ENCODE data around the gene HUWE1.

HUWE1 gene

GRCh38 chrX:53584891-53585290, 101.6 kb downstream of the HUWE1 start:
- Histone ChIP-seq H3K36me3 (replicated peaks) (peaks cover 53% of the 10 kb centered on the region), H3K27me3 (replicated peaks) (no peaks in the 10 kb centered on the region), H3K27ac (no peak overlapping the region), H3K4me3 (ENCODE audit: low read depth, low read length) (no peak overlapping the region)
- DNase-seq, result no peak
- in situ Hi-C loops (cut with HindIII; ENCODE audit: low pct_ligation_motif_present, low sequenced_read_pairs), result no loop called here
- TF ChIP-seq CTCF (IDR thresholded peaks at IDR 0.05; ENCODE audit: low read depth, low read length, missing control alignments), result no peak

- in situ Hi-C loops (cut with HindIII; ENCODE audit: low pct_ligation_motif_present, low sequenced_read_pairs), result no loop called here
- no peak for TF ChIP-seq CTCF (IDR thresholded peaks at IDR 0.05; ENCODE audit: low read depth, low read length, missing control alignments)
- Histone ChIP-seq H3K27me3 (replicated peaks) (no peaks in the 10 kb centered on the region), H3K27ac (no peak overlapping the region), H3K36me3 (replicated peaks) (peaks cover 46% of the 10 kb centered on the region), H3K4me3 (ENCODE audit: low read depth, low read length) (no peak overlapping the region)
- no peak for DNase-seq
Observed at GRCh38 chrX:53583571-53583970, 102.9 kb downstream of the HUWE1 start.

- Histone ChIP-seq H3K27ac (no peak overlapping the region), H3K27me3 (replicated peaks) (no peaks in the 10 kb centered on the region), H3K36me3 (replicated peaks) (peaks cover 36% of the 10 kb centered on the region), H3K4me3 (ENCODE audit: low read depth, low read length) (no peak overlapping the region)
- DNase-seq, result no peak
- in situ Hi-C loops (cut with HindIII; ENCODE audit: low pct_ligation_motif_present, low sequenced_read_pairs), result no loop called here
- no peak for TF ChIP-seq CTCF (IDR thresholded peaks at IDR 0.05; ENCODE audit: low read depth, low read length, missing control alignments)
Observed at GRCh38 chrX:53580742-53581504, 105.6 kb downstream of the HUWE1 start.

- in situ Hi-C loops (cut with HindIII; ENCODE audit: low pct_ligation_motif_present, low sequenced_read_pairs), result no loop called here
- peaks cover 46% of the 10 kb centered on the region for H3K36me3 ChIP-seq (replicated peaks)
- DNase-seq, result no peak
- no peak overlapping the region for H3K4me3 ChIP-seq (ENCODE audit: low read depth, low read length)
- no peak for TF ChIP-seq CTCF (IDR thresholded peaks at IDR 0.05; ENCODE audit: low read depth, low read length, missing control alignments)
- H3K27ac ChIP-seq, result no peak overlapping the region
- H3K27me3 ChIP-seq (replicated peaks), result no peaks in the 10 kb centered on the region
Observed at GRCh38 chrX:53571494-53571893, 115.0 kb downstream of the HUWE1 start.

- Histone ChIP-seq H3K27ac (no peak overlapping the region), H3K27me3 (replicated peaks) (no peaks in the 10 kb centered on the region), H3K36me3 (replicated peaks) (peaks cover 57% of the 10 kb centered on the region), H3K4me3 (ENCODE audit: low read depth, low read length) (no peak overlapping the region)
- in situ Hi-C loops (cut with HindIII; ENCODE audit: low pct_ligation_motif_present, low sequenced_read_pairs), result no loop called here
- no peak for DNase-seq
- no peak for TF ChIP-seq CTCF (IDR thresholded peaks at IDR 0.05; ENCODE audit: low read depth, low read length, missing control alignments)
Observed at GRCh38 chrX:53563324-53563723, 123.2 kb downstream of the HUWE1 start.

- Histone ChIP-seq H3K4me3 (ENCODE audit: low read depth, low read length) (no peak overlapping the region), H3K27me3 (replicated peaks) (no peaks in the 10 kb centered on the region), H3K27ac (no peak overlapping the region), H3K36me3 (replicated peaks) (peaks cover 68% of the 10 kb centered on the region)
- no peak for TF ChIP-seq CTCF (IDR thresholded peaks at IDR 0.05; ENCODE audit: low read depth, low read length, missing control alignments)
- in situ Hi-C loops (cut with HindIII; ENCODE audit: low pct_ligation_motif_present, low sequenced_read_pairs), result no loop called here
- DNase-seq, result no peak
Observed at GRCh38 chrX:53561912-53562311, 124.6 kb downstream of the HUWE1 start.
